HG03066 (cell line): ENCODE measurements around the gene DONSON.
A peak's percentile ranks its signal among the peaks of the same experiment; 100 is the strongest.

Source experiments
- ATAC-seq: cut with Tn5 transposase; IDR thresholded peaks from one replicate; pipeline ENCODE4 v1.9.1; 2021; ENCODE audit warnings: low read depth; ENCODE audit not compliant: unreplicated experiment

Gene DONSON

GRCh38 chr21:33562389-33562788 lies 26.1 kb downstream of the DONSON start:
- ATAC-seq: no peak

DNA sequence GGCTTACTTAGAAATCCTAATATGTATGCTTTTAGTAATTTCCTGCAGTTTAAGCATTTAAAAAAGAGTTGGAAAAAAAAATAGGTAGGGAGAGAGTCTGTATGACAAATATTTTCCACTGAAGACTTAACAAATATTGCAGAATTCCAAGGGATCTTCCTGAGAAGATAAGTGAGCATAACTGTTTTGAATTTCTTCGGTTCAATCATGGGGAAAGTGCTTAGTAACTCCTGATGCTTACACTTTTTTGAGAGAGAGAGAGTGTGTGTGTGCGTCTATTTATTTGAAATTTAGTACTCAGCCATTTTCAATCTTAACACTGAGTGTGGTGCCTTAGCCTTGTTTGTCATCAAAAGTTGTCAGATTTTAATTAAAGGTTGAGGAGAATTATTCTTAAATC lies 27.1 kb downstream of the DONSON start:
- ATAC-seq: no peak

DNA sequence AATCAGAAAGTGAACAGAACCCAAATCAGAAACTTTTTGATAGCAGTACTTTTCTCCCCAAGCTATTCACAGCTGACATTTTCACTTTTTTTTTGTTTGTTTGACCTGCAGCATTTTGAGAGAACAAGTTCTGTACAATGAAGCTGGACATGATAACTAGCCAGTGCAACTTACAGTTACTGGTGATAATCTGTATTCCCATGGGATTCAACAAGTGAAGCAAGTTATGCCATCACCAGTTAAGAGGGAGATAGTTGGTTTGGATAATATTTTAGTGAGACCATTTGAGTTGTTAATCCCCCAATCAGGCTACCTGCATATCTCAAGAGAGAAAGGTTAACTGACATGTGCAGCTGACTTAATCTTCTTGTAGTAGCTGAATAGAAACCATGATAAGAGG lies 27.5 kb downstream of the DONSON start:
- ATAC-seq: no peak

DNA sequence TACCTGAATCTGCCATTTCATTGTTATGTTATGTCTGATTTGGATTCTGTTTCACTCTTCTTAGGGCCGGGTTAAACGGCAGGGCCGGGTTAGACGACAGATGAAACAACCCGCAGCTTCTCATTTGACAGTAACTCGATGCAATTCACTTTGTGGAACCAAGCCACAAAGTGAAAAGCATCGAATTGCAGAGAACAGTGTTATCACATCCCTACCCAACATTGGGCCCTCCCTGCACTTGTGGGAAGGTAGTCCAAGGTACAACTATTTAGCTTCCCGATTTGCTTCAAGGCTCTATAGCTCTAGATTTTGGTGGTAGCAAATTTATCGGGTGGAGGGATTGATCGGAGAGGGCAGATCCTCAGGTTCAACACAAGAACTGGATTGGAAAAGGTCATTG lies 28.7 kb downstream of the DONSON start:
- ATAC-seq: no peak

DNA sequence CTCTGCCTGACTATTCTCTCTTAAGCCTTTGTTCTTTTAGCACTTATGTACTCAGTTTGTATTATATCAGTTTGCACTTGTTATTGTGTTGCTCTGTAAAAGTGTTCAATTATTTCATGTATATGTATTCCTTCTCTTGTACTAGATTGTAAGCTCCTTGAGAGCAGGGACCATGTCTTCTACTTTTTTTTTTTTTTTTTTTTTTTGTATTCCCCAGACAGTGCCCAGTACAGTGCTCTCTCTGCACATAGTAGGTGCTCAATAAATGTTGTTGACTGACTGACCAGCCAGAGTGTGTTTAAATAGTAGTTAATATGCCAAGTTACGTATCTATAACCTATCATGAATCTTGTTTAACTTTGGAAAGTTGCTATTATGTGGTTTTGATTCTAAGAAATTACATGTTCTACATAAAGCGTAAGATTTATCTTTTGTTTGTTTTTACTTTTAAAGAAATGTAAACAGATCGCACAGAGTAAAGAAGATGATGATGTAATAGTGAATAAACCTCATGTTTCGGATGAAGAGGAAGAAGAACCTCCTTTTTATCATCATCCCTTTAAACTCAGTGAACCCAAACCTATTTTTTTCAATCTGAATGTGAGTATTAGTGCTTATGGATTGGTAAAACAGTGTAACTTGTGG lies 29.6 kb downstream of the DONSON start:
- no peak for ATAC-seq

DNA sequence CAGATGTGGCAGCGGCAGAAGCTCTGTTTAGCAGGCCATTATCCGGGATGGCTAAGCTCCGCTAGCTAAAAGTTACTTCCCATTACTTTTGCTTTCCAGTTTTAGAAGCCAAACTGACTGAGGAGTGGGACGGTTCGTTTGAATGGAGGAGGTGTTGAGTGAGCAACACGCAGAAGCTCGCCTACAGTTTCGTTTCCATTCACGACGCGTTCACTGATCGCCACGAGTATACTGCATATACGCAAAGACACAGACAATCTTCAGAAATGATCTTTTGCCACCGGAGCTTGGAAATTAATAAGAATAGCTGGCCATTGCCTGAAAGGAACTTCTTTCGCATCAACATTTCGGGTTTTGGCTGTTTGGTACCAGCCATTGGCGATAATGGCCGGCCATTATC lies 31.0 kb downstream of the DONSON start:
- ATAC-seq: no peak

DNA sequence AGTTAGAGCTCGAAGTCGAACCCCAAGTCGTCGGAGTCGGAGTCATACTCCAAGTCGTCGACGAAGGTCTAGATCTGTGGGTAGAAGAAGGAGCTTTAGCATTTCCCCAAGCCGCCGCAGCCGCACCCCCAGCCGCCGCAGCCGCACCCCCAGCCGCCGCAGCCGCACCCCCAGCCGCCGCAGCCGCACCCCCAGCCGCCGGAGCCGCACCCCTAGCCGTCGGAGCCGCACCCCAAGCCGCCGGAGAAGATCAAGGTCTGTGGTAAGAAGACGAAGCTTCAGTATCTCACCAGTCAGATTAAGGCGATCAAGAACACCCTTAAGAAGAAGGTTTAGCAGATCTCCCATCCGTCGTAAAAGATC lies 33.5 kb downstream of the DONSON start:
- no peak for ATAC-seq

DNA sequence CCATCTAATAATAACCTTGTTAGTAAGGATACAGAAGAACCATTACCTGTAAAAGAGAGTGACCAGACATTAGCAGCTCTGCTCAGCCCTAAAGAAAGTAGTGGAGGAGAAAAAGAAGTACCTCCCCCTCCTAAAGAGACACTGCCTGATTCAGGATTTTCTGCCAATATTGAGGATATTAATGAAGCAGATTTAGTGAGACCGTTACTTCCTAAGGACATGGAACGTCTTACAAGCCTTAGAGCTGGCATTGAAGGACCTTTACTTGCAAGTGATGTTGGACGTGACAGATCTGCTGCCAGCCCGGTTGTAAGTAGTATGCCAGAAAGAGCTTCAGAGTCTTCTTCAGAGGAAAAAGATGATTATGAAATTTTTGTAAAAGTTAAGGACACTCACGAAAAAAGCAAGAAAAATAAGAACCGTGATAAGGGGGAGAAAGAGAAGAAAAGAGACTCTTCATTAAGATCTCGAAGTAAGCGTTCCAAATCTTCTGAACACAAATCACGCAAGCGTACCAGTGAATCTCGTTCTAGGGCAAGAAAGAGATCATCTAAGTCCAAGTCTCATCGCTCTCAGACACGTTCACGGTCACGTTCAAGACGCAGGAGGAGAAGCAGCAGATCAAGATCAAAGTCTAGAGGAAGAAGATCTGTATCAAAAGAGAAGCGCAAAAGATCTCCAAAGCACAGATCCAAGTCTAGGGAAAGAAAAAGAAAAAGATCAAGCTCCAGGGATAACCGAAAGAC lies 34.1 kb downstream of the DONSON start:
- no peak for ATAC-seq

DNA sequence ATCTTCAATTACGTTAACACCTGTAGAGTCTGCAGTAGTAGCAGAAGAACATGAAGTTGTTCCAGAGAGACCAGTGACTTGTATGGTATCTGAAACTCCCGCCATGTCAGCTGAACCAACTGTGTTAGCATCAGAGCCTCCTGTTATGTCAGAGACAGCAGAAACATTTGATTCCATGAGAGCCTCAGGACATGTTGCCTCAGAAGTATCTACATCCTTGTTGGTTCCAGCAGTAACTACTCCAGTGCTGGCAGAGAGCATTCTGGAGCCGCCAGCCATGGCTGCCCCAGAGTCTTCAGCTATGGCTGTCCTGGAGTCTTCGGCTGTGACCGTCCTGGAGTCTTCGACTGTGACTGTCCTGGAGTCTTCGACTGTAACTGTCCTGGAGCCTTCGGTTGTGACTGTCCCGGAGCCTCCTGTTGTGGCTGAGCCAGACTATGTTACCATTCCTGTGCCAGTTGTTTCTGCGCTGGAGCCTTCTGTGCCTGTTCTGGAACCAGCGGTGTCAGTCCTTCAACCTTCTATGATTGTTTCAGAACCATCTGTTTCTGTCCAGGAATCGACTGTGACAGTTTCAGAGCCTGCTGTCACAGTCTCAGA lies 35.4 kb downstream of the DONSON start:
- ATAC-seq: no peak

DNA sequence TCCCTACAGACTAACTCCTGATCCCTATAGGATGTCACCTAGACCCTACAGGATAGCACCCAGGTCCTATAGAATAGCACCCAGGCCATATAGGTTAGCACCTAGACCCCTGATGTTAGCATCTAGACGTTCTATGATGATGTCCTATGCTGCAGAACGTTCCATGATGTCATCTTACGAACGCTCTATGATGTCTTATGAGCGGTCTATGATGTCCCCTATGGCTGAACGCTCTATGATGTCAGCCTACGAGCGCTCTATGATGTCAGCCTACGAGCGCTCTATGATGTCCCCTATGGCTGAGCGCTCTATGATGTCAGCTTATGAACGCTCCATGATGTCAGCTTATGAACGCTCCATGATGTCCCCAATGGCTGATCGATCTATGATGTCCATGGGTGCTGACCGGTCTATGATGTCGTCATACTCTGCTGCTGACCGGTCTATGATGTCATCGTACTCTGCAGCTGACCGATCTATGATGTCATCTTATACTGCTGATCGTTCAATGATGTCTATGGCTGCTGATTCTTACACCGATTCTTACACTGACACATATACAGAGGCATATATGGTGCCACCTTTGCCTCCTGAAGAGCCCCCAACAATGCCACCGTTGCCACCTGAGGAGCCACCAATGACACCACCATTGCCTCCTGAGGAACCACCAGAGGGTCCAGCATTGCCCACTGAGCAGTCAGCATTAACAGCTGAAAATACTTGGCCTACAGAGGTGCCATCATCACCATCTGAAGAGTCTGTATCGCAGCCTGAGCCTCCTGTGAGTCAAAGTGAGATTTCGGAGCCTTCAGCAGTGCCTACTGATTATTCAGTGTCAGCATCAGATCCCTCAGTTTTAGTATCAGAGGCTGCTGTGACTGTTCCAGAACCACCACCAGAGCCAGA lies 36.1 kb downstream of the DONSON start:
- no peak for ATAC-seq

DNA sequence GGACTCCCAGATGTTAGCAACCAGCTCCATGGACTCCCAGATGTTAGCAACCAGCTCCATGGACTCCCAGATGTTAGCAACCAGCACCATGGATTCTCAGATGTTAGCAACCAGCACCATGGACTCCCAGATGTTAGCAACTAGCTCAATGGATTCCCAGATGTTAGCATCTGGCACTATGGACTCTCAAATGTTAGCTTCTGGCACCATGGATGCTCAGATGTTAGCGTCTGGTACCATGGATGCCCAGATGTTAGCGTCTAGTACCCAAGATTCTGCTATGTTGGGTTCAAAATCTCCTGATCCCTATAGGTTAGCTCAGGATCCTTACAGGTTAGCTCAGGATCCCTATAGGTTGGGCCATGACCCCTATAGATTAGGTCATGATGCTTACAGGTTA lies 36.8 kb downstream of the DONSON start:
- ATAC-seq: no peak

GRCh38 chr21:33550772-33551660 lies 37.5 kb downstream of the DONSON start:
- no peak for ATAC-seq

DNA sequence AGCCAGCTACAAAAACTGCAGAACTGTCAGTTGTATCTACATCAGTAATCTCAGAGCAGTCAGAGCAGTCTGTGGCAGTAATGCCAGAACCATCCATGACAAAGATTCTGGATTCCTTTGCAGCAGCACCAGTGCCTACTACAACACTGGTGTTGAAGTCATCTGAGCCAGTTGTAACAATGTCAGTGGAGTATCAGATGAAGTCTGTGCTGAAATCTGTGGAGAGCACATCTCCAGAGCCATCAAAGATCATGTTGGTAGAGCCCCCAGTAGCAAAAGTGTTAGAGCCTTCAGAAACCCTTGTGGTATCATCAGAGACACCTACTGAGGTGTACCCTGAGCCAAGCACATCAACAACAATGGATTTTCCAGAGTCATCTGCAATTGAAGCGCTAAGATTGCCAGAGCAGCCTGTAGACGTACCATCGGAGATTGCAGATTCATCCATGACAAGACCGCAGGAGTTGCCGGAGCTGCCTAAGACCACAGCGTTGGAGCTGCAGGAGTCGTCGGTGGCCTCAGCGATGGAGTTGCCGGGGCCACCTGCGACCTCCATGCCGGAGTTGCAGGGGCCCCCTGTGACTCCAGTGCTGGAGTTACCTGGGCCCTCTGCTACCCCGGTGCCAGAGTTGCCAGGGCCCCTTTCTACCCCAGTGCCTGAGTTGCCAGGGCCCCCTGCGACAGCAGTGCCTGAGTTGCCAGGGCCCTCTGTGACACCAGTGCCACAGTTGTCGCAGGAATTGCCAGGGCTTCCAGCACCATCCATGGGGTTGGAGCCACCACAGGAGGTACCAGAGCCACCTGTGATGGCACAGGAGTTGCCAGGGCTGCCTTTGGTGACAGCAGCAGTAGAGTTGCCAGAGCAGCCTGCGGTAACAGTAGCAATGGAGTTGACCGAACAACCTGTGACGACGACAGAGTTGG lies 38.4 kb downstream of the DONSON start:
- no peak for ATAC-seq

DNA sequence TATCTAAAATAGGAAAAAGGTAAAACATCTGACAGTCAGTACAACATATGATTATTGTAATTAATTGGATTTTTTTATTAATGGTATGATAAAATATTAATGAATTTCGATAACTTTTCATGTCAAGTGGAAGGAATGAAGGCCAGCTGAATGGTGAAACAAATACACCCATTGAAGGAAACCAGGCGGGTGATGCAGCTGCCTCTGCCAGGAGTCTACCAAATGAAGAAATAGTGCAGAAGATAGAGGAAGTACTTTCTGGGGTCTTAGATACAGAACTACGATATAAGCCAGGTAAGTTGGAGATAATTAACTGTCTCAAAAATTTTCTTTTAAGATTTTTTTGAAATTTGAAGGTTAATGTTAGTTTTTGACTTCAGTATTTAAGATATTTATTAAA lies 42.4 kb downstream of the DONSON start:
- no peak for ATAC-seq

DNA sequence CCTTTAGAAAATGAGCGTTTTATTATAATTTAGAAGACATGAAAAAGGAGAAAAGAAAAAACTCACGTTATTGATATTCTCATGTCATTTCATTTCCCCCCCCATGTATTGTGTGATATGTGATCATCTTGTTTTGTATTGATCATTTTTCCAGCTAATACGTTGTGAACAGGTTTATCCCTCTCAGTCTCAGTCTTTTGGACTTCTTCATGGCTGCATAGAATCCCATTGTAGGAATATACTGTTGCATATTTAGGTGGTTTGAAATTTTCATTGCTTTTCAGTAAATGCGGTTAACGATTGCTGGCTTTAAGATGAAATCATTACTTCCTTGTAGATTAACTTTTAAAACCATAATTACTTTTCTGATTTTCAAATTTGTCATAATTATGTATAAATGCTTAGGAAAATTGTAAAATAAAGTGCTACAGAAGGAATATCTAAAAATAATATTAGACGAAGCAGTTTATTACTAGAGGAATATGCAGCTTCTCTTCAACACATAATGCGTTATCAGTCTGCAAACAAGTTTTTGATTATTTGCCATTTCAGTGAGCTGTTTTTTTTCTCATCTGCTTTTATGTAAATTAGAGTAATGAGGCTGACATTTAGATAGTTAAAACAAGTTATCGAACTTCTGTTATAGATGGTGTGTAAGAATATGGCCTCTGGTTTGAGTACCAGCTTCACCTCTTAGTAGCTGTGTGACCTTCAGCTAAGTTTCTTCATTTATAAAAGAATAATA lies 43.9 kb downstream of the DONSON start:
- ATAC-seq: no peak

DNA sequence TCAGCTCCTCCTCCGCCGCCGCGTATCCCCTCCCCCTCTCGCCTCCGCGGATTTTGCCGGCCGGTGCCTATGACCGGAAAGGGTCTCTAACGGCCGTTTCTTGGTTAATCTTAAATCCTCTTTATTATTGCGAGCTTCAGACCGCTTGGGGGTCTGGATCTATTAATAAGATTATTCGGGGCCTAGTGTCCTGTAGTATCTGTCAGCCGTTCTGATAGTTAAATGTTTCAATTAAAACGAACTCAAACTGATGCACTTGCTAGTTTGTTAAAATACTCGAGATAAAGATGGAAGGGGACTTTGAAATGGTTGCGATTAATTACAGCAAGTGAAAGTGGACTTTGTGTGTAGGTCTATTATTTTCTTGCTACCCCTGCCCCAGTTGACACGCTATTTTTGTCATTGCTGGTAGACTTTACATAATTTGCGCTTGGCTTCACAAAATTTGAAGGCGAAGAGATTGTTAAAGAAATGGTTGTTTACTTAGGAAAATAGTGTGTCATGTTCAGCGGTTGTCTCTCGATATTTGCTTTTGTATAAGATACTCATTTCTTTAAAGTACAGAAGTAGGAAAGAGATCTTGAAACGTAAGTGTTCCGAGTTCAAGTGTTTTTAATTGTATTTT lies 44.9 kb downstream of the DONSON start:
- peak; percentile 20 for ATAC-seq

GRCh38 chr21:33542640-33543504 lies 45.6 kb downstream of the DONSON start, which contains the start of gene SON:
Gene SON (plus strand): TSS chr21:33543038. CDS start chr21:33543093, 55 bp downstream.
- ATAC-seq: peak; percentile 92
